Activated CD4-positive, alpha-beta T cell treated with anti-CD3 and anti-CD28 coated beads for 24 hours (primary cell): Measurements from ENCODE around the gene MKI67.
"Not testable (repeated sequence)": the region's sequence is repeated elsewhere in the genome, so short reads cannot be mapped to it uniquely, and the experiment has no call there.

Source experiments
- DNase-seq, 2 donors: peaks; one replicate each; pipeline ENCODE4 v3.0.0-alpha.2; 2020; ENCODE audit warnings: low read depth in 2 of 2

Gene MKI67

DNA sequence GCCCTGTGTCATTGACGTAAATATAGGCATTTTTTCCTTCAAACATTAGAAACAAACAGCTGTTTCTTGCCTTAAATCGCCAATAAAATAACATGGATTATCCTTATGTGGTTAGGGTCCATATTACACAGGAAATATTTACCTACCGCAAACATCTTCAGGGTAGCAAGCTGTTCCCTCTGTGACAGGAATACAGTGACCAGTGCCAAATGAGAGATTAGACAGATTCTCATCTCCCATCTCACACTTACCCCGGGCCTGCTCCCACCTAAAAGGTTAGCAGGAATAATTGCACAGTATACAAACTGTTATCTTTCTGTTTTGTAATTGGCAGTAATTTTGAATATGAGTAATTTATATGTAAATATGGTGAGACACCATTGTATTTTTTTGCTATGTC is 16.5 kb downstream of the MKI67 start:
- DNase-seq = no peak

DNA sequence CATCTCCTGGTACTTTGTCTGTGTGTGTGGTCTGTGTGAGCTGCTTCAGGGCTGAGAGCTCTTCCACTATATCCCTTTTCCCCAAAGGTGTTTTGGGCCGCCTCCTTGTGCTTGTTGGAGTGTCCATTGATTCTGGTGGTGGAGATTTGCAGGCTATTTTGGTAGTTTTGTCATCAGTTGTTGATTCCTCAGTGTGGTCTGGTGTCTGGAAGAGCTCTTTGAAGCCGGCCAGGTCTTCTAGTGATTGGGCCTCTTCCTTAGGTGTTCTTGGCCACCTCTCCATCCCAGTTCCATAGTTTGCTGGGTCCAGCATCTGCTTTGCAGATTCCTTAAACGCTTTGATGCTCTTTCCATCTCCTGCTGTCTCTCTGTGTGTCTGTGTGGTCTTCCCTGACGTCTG is 20.8 kb downstream of the MKI67 start:
- DNase-seq = no peak

DNA sequence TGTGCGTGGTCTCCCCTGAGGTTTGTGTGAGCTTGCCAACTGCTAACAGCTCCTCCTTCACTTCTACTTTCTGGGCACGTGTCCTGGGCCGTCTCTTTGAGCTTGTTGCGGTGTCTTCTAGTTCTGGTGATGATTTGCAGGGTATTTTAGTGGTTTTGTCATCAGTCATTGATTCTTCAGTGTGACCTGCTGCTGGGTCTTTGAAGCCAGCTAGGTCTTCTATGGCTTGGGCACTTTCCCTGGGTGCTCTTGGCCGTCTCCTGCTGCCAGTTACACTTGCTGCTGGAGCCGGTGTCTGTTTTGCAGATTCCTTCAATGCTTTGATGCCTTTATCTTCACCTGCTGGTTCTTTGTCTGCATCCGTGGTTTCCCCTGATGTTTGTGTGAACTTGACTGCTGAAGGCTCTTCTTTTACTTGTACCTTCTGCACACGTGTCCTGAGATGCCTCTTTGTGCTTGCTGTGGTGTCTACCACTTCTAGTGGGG is 23.0 kb downstream of the MKI67 start:
- no peak for DNase-seq

DNA sequence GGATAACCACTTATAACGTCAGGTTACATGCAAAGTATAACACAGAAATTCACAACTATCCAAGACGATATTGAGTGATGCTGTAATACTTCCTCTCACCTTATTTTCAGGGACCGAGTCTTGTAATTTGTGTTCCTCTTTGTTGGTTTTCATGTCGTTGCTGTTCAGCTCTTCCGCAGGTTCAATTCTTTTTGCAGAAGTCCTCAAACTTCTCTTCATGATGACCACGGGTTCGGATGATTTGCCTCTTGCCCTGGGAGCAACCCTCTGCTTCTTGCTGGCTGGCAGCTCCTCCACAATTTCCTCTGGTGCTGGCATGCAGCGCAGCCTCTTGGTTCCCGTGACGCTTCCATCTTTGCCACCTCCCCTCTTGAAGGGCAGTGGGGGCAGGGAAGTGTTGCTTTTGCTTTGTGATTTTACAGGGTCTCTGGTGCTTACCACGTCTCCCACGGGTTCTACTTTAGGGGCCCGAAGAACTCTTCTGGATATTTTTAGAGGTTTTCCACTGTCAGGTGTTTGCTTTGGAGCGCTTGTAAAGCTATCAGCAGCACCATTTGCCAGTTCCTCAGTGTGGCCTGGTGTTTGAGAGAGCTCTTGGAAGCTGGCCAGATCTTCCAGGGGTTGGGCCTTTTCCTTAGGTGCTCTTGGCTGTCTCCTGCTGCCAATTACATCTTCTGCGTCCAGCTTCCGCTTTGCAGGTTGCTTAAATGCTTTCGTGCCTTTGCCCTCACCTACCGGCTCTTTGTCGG is 23.6 kb downstream of the MKI67 start:
- no peak for DNase-seq

DNA sequence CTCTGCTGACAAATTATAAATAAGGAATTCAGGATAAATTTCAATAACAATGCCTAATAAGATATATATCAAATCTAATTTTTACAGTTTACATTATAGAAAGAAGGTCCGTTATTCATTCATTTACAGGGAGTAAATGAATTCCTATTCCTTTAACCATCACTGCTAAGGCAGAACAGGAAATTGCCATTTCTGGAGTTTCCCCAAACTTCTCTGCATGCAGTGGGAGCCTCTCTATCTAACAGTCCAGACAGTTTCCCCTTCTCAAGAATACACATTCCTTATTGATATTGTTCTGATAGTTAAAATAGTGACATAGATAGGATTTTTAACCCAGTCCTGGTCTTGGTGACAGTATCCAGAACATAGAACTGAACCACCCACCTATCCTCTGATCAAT is 24.3 kb downstream of the MKI67 start:
- no peak for DNase-seq

DNA sequence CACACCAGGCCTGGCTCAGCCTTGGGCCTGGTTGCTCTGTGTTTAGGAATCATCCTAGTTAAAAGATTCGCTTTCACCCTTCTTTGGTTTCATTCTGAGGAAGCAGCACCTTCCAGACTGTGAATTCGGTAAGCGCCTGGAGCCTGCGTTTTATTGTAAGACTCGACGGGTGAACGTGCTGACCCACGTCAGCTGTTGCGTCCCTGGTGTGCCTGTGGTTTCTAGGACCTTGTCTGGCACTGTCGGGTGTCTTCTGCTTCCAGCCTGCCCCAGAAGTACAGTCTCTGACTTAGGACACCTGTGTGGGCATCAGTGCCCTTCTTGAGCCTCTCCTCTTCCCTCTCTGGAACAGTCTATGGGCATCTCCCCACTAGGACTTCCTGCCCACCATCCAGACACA is 26.3 kb downstream of the MKI67 start:
- no peak for DNase-seq

DNA sequence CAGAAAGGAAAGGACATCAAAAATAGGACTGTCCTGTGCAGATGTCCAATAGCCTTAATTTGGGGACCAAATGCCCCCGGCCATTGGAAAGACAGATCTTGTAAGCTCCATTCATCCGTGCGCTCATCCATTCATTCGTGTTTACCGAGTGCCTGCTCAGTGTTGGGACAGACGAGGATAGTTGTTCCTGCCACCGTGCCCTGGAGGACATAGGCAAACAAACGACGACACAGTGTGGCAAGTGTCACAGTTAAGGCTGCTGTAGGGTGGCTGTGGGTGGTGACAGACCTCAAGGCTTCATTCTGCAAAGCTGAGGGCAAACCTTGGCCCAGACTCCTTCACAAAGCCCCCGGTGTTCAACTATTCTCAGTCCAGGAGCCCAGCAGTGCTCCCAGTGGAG is 27.6 kb downstream of the MKI67 start:
- DNase-seq = no peak

DNA sequence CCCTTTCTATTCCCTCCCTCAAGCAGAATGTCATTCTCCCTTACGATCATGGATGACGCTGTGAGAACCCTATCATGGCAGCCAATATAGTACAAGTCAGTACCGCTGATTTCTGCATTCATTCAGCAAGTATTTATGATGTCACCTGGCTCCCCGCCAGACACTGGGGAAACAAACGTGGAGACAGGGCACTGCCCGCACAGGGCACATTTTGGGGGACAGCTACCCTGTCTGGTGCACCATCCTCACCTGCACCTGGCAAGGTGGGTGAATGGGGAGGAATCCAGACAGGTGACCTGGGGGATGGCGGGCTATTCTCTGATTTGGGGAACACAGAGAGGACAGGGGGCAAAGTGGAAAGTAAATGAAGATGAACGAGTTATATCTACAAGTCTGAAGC is 28.4 kb downstream of the MKI67 start:
- DNase-seq = no peak

DNA sequence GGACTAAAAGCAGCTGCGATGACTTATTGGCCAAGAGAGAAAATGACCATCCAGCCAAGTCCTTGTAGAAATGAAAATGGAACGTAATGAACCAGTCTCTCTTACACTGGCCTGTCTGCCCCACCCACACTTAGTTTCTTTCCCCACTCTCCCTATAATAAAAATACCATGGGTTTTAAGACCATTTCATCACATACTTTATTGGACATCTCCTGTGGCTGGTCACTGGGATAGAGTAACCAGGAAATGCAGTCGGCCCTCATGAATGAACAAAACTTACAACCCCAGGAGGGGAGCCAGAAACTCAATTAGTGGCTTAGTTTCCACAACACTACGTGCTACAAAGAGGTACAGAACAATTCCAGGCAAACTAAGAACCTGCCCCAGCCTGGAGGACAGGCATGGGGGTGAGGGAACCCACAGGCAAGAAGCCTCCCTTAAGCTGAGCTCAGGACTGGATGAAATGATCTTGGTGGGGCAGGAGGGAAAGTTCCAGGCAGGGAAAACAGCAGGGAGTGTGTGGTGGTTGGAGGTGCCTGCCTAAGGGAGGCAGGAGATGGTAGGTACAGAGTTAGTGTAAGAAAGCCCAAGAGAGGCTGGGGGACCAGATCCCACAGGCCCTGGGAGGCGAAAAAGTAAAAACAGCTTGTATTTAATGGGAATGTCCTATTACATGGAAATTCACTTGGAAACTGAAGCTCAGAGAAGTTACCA is 29.6 kb downstream of the MKI67 start:
- DNase-seq = no peak

DNA sequence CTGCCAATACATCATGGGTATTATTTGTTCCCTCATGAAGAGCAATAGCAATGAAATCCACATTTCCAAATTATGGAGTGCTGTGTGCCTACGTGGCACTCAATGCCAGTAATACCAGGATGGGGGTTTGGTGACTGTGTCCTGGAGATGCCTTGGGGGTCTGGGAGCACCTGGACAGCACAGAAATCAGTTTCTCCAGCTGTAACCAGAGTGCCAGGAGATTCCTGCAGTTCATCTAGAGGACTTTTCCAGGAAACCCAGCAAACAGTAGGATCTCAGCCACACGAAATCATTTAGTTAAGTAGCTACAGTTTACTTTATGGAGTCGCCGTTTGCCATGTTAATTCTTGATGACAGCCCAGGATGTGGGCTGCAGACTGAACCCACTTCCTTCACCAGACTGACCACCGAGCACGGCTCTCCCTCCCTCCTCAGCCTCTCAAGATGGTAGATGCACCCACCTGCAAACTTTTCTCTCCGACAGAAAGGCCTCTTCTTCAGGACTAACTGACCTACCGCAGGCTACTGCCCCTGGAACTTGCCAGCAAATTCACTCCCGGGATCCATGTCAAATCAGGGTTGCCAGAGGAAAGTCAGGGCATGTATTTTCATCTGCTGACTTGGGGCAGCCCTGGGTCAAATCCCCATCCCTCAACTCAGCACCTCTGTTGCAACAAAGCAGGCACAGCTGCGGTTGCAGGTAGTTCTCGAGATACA is 30.3 kb downstream of the MKI67 start:
- DNase-seq = no peak

DNA sequence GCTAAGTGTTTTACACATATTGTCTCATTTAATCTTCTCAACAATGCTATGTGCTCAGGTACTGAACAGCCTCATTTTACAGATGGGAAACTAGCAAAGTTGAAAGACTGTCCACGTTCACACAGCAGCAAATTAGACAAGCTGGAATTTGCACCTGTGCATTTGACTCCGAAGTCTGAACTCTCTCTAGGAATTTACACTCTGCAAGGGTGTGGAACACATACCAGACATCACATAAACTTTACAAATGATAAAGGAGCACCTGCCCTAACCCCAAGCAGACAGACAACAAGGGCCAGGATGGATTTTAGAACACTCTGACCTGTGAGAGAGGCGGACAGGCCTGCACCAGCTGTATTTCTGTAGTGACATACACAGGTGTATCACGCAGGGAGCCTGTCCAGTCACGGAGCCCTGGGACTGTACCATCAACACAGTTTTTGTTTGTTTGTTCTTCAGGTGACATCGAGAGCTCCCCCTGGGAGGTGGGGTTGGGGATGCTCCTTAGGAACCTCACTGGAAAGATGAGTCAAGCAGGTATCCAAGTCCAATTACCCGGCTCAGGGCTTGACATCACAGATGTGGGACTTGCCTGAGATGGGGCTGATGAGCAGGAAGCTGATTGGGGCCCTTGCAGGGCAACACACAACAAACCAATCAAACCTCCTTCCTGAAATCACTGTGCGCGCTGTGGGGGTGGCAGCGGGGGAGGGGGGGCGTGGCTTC is 31.0 kb downstream of the MKI67 start:
- no peak for DNase-seq

DNA sequence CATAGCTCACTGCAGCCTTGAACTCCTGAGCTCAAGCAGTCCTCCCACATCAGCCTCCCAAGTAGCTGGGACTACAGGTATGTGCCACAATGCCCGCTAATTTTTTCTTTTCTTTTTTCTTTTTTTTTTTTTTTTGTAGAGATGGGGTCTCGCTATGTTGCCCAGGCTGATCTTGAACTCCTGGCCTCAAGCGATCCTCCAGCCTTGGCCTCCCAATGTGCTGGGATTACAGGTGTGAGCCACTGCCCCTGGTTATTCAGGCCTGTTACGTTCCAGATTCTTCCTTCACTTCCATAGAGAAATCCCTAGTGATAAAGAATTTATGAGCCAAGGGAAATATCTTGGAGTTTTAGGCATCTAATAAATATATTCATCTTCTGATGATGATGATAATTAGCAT is 31.6 kb downstream of the MKI67 start:
- DNase-seq = not testable (repeated sequence)

DNA sequence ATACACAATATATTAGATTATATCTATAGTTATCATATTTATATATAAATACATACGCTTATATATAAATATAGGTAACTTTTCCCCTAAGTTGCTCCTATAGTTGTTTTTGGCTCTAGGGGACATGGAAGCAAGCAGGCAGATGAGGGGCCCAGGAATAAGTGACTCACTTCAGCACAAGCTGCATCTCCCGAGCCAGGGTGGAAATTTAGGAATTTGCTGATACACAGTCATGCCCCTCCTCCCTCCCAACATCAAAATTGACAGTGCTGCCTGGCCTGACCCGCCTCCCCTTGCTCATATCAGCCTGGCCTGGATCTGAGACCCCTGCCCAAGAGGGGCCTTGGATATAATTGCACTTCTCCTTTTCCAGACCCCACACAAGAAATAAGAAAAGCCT is 33.8 kb downstream of the MKI67 start:
- no peak for DNase-seq

DNA sequence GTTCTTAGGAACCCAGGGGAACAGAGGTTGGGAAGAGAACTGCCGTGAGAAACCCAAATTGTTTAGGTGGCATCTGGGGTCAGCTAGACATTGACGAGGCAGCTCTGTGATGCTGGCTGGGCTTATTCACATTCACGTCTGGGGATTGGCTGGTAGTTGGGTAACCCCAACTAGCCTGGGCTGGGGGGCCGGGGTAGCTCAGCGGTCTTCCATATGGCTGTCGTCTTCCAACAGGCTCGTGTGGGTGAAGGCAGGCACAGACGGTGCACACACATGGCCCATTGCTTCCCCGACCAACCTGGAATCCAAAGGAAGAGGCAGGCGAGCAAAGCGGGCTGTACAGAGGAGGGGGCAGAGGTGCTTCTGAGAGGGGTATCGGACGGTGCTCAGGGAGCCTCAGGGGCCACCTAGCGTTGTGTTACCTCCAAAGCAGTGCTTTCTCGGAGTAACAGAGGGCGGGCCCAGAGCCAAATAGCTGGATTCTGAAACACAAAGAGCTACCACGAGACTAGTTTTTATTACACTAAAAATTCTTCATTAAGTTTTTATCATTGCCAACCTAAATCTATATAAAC is 34.5 kb downstream of the MKI67 start:
- DNase-seq = no peak

DNA sequence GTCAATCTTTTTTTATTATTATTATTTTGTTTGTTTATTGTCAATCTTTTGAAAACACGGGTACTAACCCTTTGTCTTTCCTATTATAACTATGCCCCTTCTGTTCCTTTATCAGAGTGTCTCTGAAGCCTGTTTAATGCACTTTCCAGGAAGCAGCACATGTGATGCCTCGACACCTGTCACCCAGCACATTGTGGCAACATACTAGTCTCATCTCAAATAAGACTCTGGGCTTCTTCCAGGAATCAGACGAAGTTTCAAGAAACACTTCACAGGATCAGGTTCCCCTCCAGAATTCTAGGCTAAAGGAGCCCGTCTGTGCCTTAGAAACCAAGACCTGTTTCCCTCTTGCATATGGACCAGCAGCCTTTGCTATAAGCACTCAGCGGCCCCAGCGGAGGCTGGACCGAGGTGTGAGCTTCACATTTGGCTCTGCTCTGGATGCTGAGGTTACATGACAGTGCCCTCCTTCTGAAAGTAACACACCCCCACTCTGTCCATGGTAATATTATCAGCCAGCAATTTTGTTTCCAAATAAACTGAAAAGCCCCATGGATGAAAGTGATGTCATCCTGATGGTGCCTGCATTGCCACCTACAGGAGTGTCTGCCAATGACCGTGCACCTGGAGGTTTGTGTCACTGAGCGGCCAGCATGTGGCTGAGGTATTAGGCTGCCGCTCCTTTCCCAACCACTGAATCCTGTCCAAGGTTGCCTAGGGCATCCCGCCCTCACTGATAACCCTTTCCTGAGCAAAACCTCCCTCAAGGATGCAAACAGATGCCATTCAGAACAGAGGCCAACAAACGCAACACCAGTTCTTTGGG is 38.1 kb downstream of the MKI67 start:
- DNase-seq = no peak

DNA sequence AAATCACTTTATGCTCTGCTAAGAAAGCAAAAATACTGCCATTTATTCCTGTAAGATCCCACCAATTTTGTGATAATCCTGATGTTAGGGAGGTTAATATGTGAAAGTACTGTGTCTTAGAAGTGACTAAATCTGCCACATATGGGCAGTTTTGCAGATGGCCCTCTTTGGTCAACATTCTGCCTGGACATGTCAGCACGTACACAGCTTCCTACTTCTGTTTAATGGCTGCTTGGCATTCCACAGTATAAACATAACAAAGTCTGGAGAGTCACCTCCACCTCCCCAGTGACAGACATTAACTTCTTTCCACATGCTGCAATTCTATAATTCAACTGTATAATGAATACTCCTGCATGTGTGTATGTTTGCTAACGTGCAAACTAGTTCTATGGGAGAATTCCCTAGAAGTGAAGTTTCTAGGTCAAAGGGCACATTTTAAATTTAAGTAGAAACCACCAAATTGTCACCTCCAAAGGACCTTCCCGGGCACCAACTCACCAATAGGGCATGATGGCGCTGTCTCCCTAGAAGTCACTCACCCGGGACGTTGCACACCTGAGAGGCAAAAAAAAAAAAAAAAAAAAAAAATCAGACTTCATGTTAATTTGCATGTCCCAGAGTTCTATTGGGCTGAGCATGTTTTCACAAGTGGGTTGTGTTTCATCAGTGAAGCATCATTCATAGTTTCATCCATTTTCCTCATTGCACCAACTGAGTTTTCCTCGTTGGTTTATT is 38.9 kb downstream of the MKI67 start:
- no peak for DNase-seq

DNA sequence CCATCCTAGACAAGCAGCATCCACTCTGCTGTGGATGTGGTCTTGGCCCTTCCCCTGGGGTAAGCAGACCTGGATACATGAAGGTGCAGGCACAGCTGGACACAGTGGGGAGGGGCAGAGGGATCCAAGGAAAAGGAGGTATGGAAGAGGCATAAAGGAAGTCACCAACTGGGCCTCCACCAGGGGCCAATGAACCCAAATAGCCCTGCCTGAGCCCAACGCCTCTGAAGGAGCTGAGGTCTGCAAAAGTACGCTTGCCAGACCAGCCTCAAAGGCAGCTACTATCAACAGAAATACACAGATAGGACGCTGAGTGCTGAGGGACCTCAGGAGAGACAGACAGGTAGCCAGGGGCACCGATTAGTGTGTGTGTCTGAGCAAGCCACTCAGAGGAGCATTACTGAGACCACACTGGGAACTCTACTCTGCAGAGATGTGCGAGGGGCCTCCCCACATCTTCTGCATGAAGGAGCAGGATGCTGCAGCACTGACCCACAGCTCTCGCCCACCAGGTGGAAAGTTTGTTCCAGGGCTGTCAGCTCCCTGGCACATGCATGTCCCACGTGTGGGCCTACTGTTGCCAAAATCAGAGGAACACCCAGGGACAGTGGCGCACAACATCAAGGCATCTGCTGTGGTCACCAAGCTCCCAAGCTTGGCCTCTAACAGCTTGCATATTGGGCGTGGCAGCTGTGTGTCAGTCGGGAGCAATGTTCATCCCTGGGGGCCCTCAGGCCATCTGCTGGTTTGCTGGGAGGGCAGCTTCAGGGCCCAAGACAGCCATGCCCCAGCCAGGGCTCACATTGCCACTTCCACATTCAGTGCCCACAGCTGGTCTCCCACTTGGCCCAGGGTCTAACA is 40.0 kb downstream of the MKI67 start:
- no peak for DNase-seq

DNA sequence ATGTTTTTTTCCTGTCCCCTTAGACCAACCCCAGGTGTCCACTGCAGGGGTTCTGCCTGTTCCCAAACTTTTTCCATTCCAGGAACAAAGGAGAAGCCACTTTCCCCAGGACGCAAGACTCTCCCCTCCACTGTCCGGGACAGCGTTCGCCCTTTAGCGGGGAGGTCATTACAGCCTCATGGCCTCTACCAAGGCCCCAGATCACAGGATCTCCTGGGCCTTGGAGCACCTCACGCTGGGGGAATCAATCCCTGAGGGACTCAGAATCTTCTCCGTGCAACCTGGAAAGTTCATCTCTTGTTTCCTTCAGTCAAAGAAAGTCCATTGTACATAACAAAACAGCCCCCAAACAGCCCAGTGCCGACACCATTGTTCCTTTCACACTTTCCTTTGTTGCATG is 41.2 kb downstream of the MKI67 start:
- no peak for DNase-seq

DNA sequence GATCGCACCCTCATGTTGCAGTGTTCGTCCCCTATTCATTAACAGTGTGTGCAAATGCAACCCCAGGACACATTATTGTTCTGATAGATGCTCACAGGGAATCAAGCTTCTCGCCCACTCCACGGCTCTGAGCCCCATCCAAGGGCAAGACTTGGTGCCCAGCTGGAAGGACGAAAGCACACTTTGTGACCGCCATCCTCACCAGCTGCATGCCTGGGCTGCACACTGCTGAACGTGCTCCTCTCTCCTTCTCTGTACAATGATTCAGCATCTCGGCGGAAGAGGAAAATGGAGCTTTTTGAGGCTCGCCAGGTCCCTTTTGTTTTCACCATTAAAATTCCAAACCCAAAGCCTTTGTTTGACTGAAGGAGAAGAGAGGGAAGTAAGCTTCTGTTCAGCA is 41.9 kb downstream of the MKI67 start:
- no peak for DNase-seq
